ENCODE results near the gene ANXA3.

- TF ChIP-seq, protein P1, sequence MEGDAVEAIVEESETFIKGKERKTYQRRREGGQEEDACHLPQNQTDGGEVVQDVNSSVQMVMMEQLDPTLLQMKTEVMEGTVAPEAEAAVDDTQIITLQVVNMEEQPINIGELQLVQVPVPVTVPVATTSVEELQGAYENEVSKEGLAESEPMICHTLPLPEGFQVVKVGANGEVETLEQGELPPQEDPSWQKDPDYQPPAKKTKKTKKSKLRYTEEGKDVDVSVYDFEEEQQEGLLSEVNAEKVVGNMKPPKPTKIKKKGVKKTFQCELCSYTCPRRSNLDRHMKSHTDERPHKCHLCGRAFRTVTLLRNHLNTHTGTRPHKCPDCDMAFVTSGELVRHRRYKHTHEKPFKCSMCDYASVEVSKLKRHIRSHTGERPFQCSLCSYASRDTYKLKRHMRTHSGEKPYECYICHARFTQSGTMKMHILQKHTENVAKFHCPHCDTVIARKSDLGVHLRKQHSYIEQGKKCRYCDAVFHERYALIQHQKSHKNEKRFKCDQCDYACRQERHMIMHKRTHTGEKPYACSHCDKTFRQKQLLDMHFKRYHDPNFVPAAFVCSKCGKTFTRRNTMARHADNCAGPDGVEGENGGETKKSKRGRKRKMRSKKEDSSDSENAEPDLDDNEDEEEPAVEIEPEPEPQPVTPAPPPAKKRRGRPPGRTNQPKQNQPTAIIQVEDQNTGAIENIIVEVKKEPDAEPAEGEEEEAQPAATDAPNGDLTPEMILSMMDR (IDR thresholded peaks at IDR 0.05), result no peak
- no peak for TF ChIP-seq POLR2A (IDR thresholded peaks at IDR 0.05)
These were observed 66.9 kb downstream of the ANXA3 start for GRCh38 chr4:78618436-78618835.
